Liver (tissue), 9 donors: ENCODE results near the gene FRZB. TPM values are rescaled to one million over a fixed set of nuclear protein-coding genes. Genes with fewer than 3 reads are reported as not detected.

Experiments
- DNase-seq: peaks from one replicate; pipeline ENCODE4 v3.0.0-alpha.2; 2017; ENCODE audit warnings: low spot score
- H3K27ac ChIP-seq, 2 donors: one replicate each; pipeline ENCODE4 v1.7.0; 2013; ENCODE audit warnings: inconsistent platforms in 2 of 2, low read length in 2 of 2, control low read depth in 1 of 2, low read depth in 1 of 2, mild to moderate bottlenecking in 1 of 2
- H3K27me3 ChIP-seq, 4 donors: one replicate each; pipeline versions ENCODE4 v1.6.1 to v1.7.0; 2013; ENCODE audit warnings: low read length in 3 of 4, inconsistent platforms in 1 of 4, mild to moderate bottlenecking in 1 of 4, moderate library complexity in 1 of 4; ENCODE audit not compliant: control insufficient read depth in 4 of 4, insufficient read depth in 4 of 4
- H3K36me3 ChIP-seq, 4 donors: one replicate each; pipeline versions ENCODE4 v1.6.1 to v1.7.0; 2013; ENCODE audit warnings: low read length in 3 of 4, mild to moderate bottlenecking in 3 of 4, low read depth in 1 of 4, moderate library complexity in 1 of 4; ENCODE audit not compliant: control insufficient read depth in 4 of 4, insufficient read depth in 3 of 4
- H3K4me1 ChIP-seq, 4 donors: one replicate each; pipeline versions ENCODE4 v1.6.1 to v1.7.0; 2013; ENCODE audit warnings: low read length in 3 of 4, mild to moderate bottlenecking in 3 of 4, moderate library complexity in 1 of 4; ENCODE audit not compliant: control insufficient read depth in 4 of 4, insufficient read depth in 4 of 4
- H3K4me3 ChIP-seq, 3 donors: one replicate each; pipeline versions ENCODE4 v1.6.1 to v1.7.0; 2013; ENCODE audit warnings: low read length in 3 of 3, control low read depth in 1 of 3, low read depth in 1 of 3, mild to moderate bottlenecking in 1 of 3
- H3K9ac ChIP-seq, 2 donors: one replicate each; pipeline ENCODE4 v1.7.0; 2013; ENCODE audit warnings: low read length in 2 of 2, mild to moderate bottlenecking in 2 of 2, moderate library complexity in 2 of 2, control low read depth in 1 of 2, low read depth in 1 of 2
- H3K9me3 ChIP-seq, 4 donors: one replicate each; pipeline versions ENCODE4 v1.6.1 to v1.7.0; 2013; ENCODE audit warnings: low read length in 3 of 4; ENCODE audit not compliant: control insufficient read depth in 4 of 4
- EGR1 ChIP-seq, 2 donors: IDR thresholded peaks; 2 replicates each; pipeline ENCODE4 v1.6.1; 2016 to 2018; ENCODE audit warnings: antibody characterized with exemption in 2 of 2, low read depth in 2 of 2
- FOXA1 ChIP-seq: IDR thresholded peaks from 2 replicates; pipeline ENCODE4 v1.6.1; 2016; ENCODE audit warnings: antibody characterized with exemption
- FOXA2 ChIP-seq: IDR thresholded peaks from 2 replicates; pipeline ENCODE4 v1.6.1; 2016; ENCODE audit warnings: antibody characterized with exemption
- GABPA ChIP-seq, 2 donors: IDR thresholded peaks in 1 of 2; conservative IDR thresholded peaks in 1 of 2; 2 replicates each; pipeline ENCODE4 v1.6.1; 2016; ENCODE audit warnings: antibody characterized with exemption in 2 of 2, mild to moderate bottlenecking in 1 of 2, moderate library complexity in 1 of 2
- HNF4A ChIP-seq, 2 donors: conservative IDR thresholded peaks; 2 replicates each; pipeline ENCODE4 v1.6.1; 2016; ENCODE audit warnings: antibody characterized with exemption in 2 of 2, mild to moderate bottlenecking in 2 of 2
- HNF4G ChIP-seq: IDR thresholded peaks from 2 replicates; pipeline ENCODE4 v1.6.1; 2016; ENCODE audit warnings: antibody characterized with exemption
- JUND ChIP-seq, 2 donors: IDR thresholded peaks; 2 replicates each; pipeline ENCODE4 v1.6.1; 2016; ENCODE audit warnings: antibody characterized with exemption in 2 of 2
- NR2F2 ChIP-seq: IDR thresholded peaks from 2 replicates; pipeline ENCODE4 v1.6.1; 2016; ENCODE audit warnings: antibody characterized with exemption
- RAD21 ChIP-seq, 2 donors: IDR thresholded peaks; 2 replicates each; pipeline ENCODE4 v1.6.1; 2016; ENCODE audit warnings: antibody characterized with exemption in 2 of 2, mild to moderate bottlenecking in 2 of 2
- RXRA ChIP-seq, 2 donors: IDR thresholded peaks; 2 replicates each; pipeline ENCODE4 v1.6.1; 2017 to 2018; ENCODE audit warnings: antibody characterized with exemption in 2 of 2, mild to moderate bottlenecking in 1 of 2
- SP1 ChIP-seq: IDR thresholded peaks from 2 replicates; pipeline ENCODE4 v1.6.1; 2018; ENCODE audit warnings: antibody characterized with exemption, mild to moderate bottlenecking
- TAF1 ChIP-seq: conservative IDR thresholded peaks from 2 replicates; pipeline ENCODE4 v1.6.1; 2016; ENCODE audit warnings: antibody characterized with exemption, mild to moderate bottlenecking
- YY1 ChIP-seq: IDR thresholded peaks from 2 replicates; pipeline ENCODE4 v1.6.1; 2016; ENCODE audit warnings: antibody characterized with exemption, mild to moderate bottlenecking
- WGBS: extraction: QIAGEN DNeasy Blood & Tissue Kit; methylation state at CpG from one replicate; pipeline ENCODE4 v1.1.7; 2013; 5-methylcytosine and 5-hydroxymethylcytosine counted together
- polyA plus RNA-seq, 2 donors: library from polyadenylated mRNA; stranded (reverse) in 1 of 2; unstranded in 1 of 2; fragments of 200-250 nt in 1 of 2; fragments of >200 nt in 1 of 2; fragmentation: Nextera tagmentation in 1 of 2; extraction: Ambion mirVana in 1 of 2; gene quantifications; one replicate each; pipeline versions ENCODE4 v1.2.1 to v1.2.3, GENCODE V29; 2013 to 2015
- total RNA-seq, 2 donors: library from RNA; depleted of rRNA; stranded (reverse); fragments of >200 nt; gene quantifications; one replicate each; pipeline ENCODE4 v1.2.3, GENCODE V29; 2014
- TF ChIP-seq, protein P1 (sequence below): fragments of 150-350 bp; IDR thresholded peaks from 2 replicates; pipeline ENCODE4 v1.5.1; 2017; ENCODE audit warnings: improper control_type of control experiment, low read depth, low read length; ENCODE audit not compliant: missing input control
- TF ChIP-seq, protein P2 (sequence below): IDR thresholded peaks from 2 replicates; pipeline ENCODE4 v1.6.1; 2016; ENCODE audit warnings: antibody characterized with exemption
- TF ChIP-seq, protein P3 (sequence below): IDR thresholded peaks from 2 replicates; pipeline ENCODE4 v1.6.1; 2016; ENCODE audit warnings: antibody characterized with exemption
- donor health status: healthy.
- donor health status: healthy.
- donor health status: healthy.
- donor health status: healthy.
- donor health status: healthy.

The FRZB gene
- total and polyA plus RNA-seq, 4 donors = 0.17 to 1.0 (median 0.54) TPM

DNA sequence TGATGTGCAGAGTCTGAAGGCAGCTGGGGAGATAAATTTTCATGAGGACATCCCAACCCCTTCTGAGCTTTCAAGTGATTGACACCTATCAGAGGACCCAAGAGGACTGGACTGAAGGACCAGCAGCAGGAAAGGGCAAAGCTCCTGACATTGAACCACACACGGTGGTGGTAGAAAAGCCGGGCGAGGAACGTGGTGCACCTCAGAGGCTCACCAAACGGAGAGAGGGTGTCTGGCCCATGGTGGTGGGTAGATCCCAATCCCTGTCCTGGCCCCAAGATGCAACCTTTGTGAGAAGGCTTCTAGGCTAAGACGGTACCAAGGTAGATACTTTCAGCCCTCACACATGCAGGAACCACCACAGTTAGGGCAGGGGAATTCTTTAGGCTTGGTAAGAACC, 52.1 kb downstream of the FRZB start:
- Histone ChIP-seq H3K27me3 (no peaks in the 10 kb centered on the region), H3K36me3 (no peaks in the 10 kb centered on the region), H3K9me3 (no peaks in the 10 kb centered on the region), H3K4me3 (no peak overlapping the region), H3K4me1 (no peaks in the 10 kb centered on the region), H3K27ac (no peak overlapping the region), H3K9ac (no peak overlapping the region)
- DNase-seq = no peak
- WGBS = 89% methylated on average over 6 of the region's 6 CpGs
- TF ChIP-seq JUND (IDR thresholded peaks at IDR 0.05) (no peak), GABPA (IDR thresholded peaks at IDR 0.05 in 1 of 2, conservative IDR thresholded peaks at IDR 0.05 in 1 of 2) (no peak), HNF4A (conservative IDR thresholded peaks at IDR 0.05) (no peak), TAF1 (no peak)

DNA sequence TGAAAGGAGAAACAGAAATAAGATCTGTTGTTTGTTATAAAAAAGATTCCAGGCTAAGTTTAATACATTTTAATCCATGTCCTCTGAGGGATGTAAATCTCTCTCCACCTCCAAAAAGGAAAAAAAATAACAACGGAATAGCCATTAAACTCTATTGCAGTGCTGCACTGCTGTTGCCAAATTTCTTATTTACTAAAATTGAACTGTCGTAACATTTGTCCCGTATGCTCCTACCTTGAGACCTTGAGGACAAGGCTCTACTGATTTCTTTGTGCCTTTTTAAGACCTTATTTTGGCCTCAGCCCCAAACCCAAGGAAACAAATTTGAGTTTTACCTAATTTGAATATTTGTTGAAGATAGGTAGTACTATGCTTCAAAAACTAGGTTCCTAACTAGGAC, 56.4 kb downstream of the FRZB start:
- no peaks in the 10 kb centered on the region for H3K9me3 ChIP-seq
- TF ChIP-seq TAF1 = no peak
- TF ChIP-seq JUND (IDR thresholded peaks at IDR 0.05) = no peak
- peak in 1 of 2 donors; percentile 7 for TF ChIP-seq HNF4A (conservative IDR thresholded peaks at IDR 0.05)
- H3K4me3 ChIP-seq = no peak overlapping the region
- no peak for DNase-seq
- no peaks in the 10 kb centered on the region for H3K27me3 ChIP-seq
- no peaks in the 10 kb centered on the region for H3K4me1 ChIP-seq
- H3K9ac ChIP-seq = no peak overlapping the region
- 36% methylated on average over 3 of the region's 3 CpGs for WGBS
- no peaks in the 10 kb centered on the region for H3K36me3 ChIP-seq
- no peak overlapping the region for H3K27ac ChIP-seq

DNA sequence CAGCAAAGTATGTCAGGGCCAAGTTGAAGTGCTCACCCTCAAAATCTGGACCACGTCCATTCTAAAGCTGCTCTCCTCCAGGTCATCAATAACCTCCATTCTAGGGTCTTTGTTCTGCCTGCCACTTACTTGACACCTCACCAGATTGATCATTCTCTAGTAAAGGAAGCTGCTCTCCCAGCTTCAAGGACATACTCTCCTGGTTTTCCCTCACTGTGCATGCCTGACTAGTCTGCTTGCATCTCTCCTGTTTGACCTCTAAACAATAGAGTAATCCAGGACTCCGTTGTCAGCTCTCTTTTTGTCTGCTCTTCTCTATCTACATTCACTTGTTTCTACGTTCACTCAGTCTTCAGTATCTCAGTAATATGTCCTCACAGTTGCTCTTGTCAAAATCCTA, 59.1 kb downstream of the FRZB start:
- Histone ChIP-seq H3K27me3 (no peaks in the 10 kb centered on the region), H3K4me3 (no peak overlapping the region), H3K27ac (no peak overlapping the region), H3K36me3 (no peaks in the 10 kb centered on the region), H3K9ac (no peak overlapping the region), H3K9me3 (no peaks in the 10 kb centered on the region), H3K4me1 (no peaks in the 10 kb centered on the region)
- DNase-seq = no peak
- TF ChIP-seq, protein P1, sequence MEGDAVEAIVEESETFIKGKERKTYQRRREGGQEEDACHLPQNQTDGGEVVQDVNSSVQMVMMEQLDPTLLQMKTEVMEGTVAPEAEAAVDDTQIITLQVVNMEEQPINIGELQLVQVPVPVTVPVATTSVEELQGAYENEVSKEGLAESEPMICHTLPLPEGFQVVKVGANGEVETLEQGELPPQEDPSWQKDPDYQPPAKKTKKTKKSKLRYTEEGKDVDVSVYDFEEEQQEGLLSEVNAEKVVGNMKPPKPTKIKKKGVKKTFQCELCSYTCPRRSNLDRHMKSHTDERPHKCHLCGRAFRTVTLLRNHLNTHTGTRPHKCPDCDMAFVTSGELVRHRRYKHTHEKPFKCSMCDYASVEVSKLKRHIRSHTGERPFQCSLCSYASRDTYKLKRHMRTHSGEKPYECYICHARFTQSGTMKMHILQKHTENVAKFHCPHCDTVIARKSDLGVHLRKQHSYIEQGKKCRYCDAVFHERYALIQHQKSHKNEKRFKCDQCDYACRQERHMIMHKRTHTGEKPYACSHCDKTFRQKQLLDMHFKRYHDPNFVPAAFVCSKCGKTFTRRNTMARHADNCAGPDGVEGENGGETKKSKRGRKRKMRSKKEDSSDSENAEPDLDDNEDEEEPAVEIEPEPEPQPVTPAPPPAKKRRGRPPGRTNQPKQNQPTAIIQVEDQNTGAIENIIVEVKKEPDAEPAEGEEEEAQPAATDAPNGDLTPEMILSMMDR = no peak
- TF ChIP-seq FOXA1 = no peak
- TF ChIP-seq GABPA (IDR thresholded peaks at IDR 0.05 in 1 of 2, conservative IDR thresholded peaks at IDR 0.05 in 1 of 2) = no peak
- no peak for TF ChIP-seq YY1
- no peak for TF ChIP-seq RAD21 (IDR thresholded peaks at IDR 0.05)
- no peak for TF ChIP-seq HNF4G
- TF ChIP-seq, protein P2, sequence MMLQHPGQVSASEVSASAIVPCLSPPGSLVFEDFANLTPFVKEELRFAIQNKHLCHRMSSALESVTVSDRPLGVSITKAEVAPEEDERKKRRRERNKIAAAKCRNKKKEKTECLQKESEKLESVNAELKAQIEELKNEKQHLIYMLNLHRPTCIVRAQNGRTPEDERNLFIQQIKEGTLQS = no peak
- TF ChIP-seq EGR1 (IDR thresholded peaks at IDR 0.05; ENCODE audit: low read depth in 2 of 2) = no peak
- no peak for TF ChIP-seq SP1
- no peak for TF ChIP-seq HNF4A (conservative IDR thresholded peaks at IDR 0.05)
- no peak for TF ChIP-seq NR2F2
- no peak for TF ChIP-seq TAF1
- TF ChIP-seq, protein P3, sequence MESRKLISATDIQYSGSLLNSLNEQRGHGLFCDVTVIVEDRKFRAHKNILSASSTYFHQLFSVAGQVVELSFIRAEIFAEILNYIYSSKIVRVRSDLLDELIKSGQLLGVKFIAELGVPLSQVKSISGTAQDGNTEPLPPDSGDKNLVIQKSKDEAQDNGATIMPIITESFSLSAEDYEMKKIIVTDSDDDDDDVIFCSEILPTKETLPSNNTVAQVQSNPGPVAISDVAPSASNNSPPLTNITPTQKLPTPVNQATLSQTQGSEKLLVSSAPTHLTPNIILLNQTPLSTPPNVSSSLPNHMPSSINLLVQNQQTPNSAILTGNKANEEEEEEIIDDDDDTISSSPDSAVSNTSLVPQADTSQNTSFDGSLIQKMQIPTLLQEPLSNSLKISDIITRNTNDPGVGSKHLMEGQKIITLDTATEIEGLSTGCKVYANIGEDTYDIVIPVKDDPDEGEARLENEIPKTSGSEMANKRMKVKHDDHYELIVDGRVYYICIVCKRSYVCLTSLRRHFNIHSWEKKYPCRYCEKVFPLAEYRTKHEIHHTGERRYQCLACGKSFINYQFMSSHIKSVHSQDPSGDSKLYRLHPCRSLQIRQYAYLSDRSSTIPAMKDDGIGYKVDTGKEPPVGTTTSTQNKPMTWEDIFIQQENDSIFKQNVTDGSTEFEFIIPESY = no peak
- TF ChIP-seq RXRA (IDR thresholded peaks at IDR 0.05) = no peak
- no peak for TF ChIP-seq FOXA2
- WGBS = 88% methylated on average over 3 of the region's 3 CpGs
